GM23338 (cell line): Measurements from ENCODE around the gene VAPA. TPM values are rescaled to one million over a fixed set of nuclear protein-coding genes. Genes with fewer than 3 reads are reported as not detected.
"Not testable (repeated sequence)": the region's sequence is repeated elsewhere in the genome, so short reads cannot be mapped to it uniquely, and the experiment has no call there.

Experiments used
- ATAC-seq: fragments of 200-7000 bp; cut with Tn5 transposase; 3 replicates; pipeline ENCODE4 v1.9.1; 2020
- DNase-seq: peaks from one replicate; pipeline ENCODE4 v3.0.0-alpha.2; 2015; ENCODE audit warnings: low spot score
- H2AFZ ChIP-seq: fragments of 200-600 bp; sonication (generic); 2 replicates; pipeline ENCODE4 v1.8.0; 2016; ENCODE audit warnings: antibody characterized with exemption, mild to moderate bottlenecking, moderate library complexity
- H3F3A ChIP-seq: fragments of 200-600 bp; sonication (generic); replicated peaks from 2 replicates; pipeline ENCODE4 v1.8.0; 2017; ENCODE audit warnings: antibody characterized with exemption, mixed run types, low read depth
- H3K27ac ChIP-seq: fragments of 200-600 bp; sonication (generic); 2 replicates; pipeline ENCODE4 v1.6.1; 2016; ENCODE audit warnings: low read depth
- H3K27me3 ChIP-seq: fragments of 200-600 bp; sonication (generic); 2 replicates; pipeline ENCODE4 v1.8.0; 2016; ENCODE audit warnings: mild to moderate bottlenecking, mixed run types, moderate library complexity; ENCODE audit not compliant: insufficient read depth
- H3K36me3 ChIP-seq: fragments of 200-600 bp; sonication (generic); 2 replicates; pipeline ENCODE4 v1.8.0; 2016; ENCODE audit warnings: mild to moderate bottlenecking; ENCODE audit not compliant: insufficient read depth
- H3K4me1 ChIP-seq: fragments of 200-600 bp; sonication (generic); 2 replicates; pipeline ENCODE4 v1.8.0; 2016; ENCODE audit warnings: mild to moderate bottlenecking, moderate library complexity; ENCODE audit not compliant: insufficient read depth
- H3K4me2 ChIP-seq: fragments of 200-600 bp; sonication (generic); 2 replicates; pipeline ENCODE4 v1.7.1; 2017; ENCODE audit warnings: mixed run types
- H3K4me3 ChIP-seq: fragments of 200-600 bp; sonication (generic); 2 replicates; pipeline ENCODE4 v1.6.1; 2016; ENCODE audit warnings: mixed run types
- H3K79me2 ChIP-seq: fragments of 200-600 bp; sonication (generic); replicated peaks from 2 replicates; pipeline ENCODE4 v1.8.0; 2017; ENCODE audit warnings: mild to moderate bottlenecking; ENCODE audit not compliant: insufficient read depth
- H3K9me2 ChIP-seq: fragments of 200-600 bp; sonication (generic); 2 replicates; pipeline ENCODE4 v1.8.0; 2017; ENCODE audit not compliant: insufficient read depth
- H4K20me1 ChIP-seq: fragments of 200-600 bp; sonication (generic); replicated peaks from 2 replicates; pipeline ENCODE4 v1.8.0; 2017; ENCODE audit warnings: mild to moderate bottlenecking; ENCODE audit not compliant: insufficient read depth
- H3K27ac Mint-ChIP-seq: 2 replicates; pipeline ENCODE4 v1.8.0; 2020; ENCODE audit warnings: inconsistent platforms, mild to moderate bottlenecking, moderate library complexity, mixed read lengths
- H3K27me3 Mint-ChIP-seq: 3 replicates; pipeline ENCODE4 v1.8.0; 2022; ENCODE audit warnings: low read depth, mild to moderate bottlenecking, moderate library complexity, mixed read lengths, inconsistent platforms; ENCODE audit not compliant: insufficient read depth, poor library complexity
- H3K36me3 Mint-ChIP-seq: 3 replicates; pipeline ENCODE4 v1.8.0; 2021; ENCODE audit warnings: low read depth, mild to moderate bottlenecking, inconsistent platforms, moderate library complexity, mixed read lengths
- H3K4me1 Mint-ChIP-seq: 3 replicates; pipeline ENCODE4 v1.8.0; 2020; ENCODE audit warnings: mild to moderate bottlenecking, inconsistent platforms, mixed read lengths
- H3K4me3 Mint-ChIP-seq: 3 replicates; pipeline ENCODE4 v1.8.0; 2021; ENCODE audit warnings: moderate library complexity, mild to moderate bottlenecking, inconsistent platforms, mixed read lengths
- H3K9me3 Mint-ChIP-seq: 3 replicates; pipeline ENCODE4 v1.8.0; 2020; ENCODE audit warnings: moderate library complexity, mild to moderate bottlenecking, inconsistent platforms, mixed read lengths
- CREB1 ChIP-seq: fragments of 250-450 bp; sonication (Bioruptor Pico); IDR thresholded peaks from 2 replicates; pipeline ENCODE4 v1.5.0; 2020; ENCODE audit warnings: low read depth, mild to moderate bottlenecking, moderate library complexity
- EZH2 ChIP-seq: fragments of 200-600 bp; sonication (generic); IDR thresholded peaks from one replicate; pipeline ENCODE4 v1.8.0; 2017; ENCODE audit warnings: antibody characterized with exemption, mild to moderate bottlenecking, low read depth; ENCODE audit not compliant: unreplicated experiment
- EZH2phosphoT487 ChIP-seq: fragments of 200-600 bp; sonication (generic); IDR thresholded peaks from one replicate; pipeline ENCODE4 v1.8.1; 2018; ENCODE audit warnings: antibody characterized with exemption; ENCODE audit not compliant: unreplicated experiment
- JUNB ChIP-seq: IDR thresholded peaks from one replicate; pipeline ENCODE4 v1.6.1; 2016; ENCODE audit warnings: antibody characterized with exemption; ENCODE audit not compliant: unreplicated experiment
- NANOG ChIP-seq: IDR thresholded peaks from 2 replicates; pipeline ENCODE4 v1.6.1; 2016; ENCODE audit warnings: antibody characterized with exemption, borderline replicate concordance
- REST ChIP-seq: IDR thresholded peaks from one replicate; pipeline ENCODE4 v1.6.1; 2018; ENCODE audit warnings: antibody characterized with exemption; ENCODE audit not compliant: unreplicated experiment
- STAT1 ChIP-seq: IDR thresholded peaks from one replicate; pipeline ENCODE4 v1.6.1; 2016; ENCODE audit warnings: antibody characterized with exemption; ENCODE audit not compliant: unreplicated experiment
- ZNF331 ChIP-seq: fragments of 250-450 bp; sonication (Bioruptor Pico); IDR thresholded peaks from 2 replicates; pipeline ENCODE4 v1.5.0; 2020; ENCODE audit warnings: low read depth, mild to moderate bottlenecking, moderate library complexity
- polyA plus RNA-seq: library from polyadenylated mRNA; unstranded; fragments of >200 nt; fragmentation: Nextera tagmentation; extraction: Ambion mirVana; gene quantifications from 2 replicates; pipeline ENCODE4 v1.2.1, GENCODE V29; 2016
- total RNA-seq: library from RNA; depleted of rRNA; stranded (reverse); fragments of >200 nt; shearing (Covaris generic); gene quantifications from 2 replicates; pipeline ENCODE4 v1.2.3, GENCODE V29; 2014
- TF ChIP-seq, protein P1 (sequence below): IDR thresholded peaks from 2 replicates; pipeline ENCODE4 v1.6.1; 2016; ENCODE audit warnings: antibody characterized with exemption
- TF ChIP-seq, protein P2 (sequence below): fragments of 250-450 bp; sonication (Bioruptor Pico); IDR thresholded peaks from 2 replicates; pipeline ENCODE4 v1.5.0; 2020; ENCODE audit warnings: mild to moderate bottlenecking, moderate library complexity

Gene VAPA
- total and polyA plus RNA-seq, 2 experiments from 2014 or later, result 162 to 178 TPM

DNA sequence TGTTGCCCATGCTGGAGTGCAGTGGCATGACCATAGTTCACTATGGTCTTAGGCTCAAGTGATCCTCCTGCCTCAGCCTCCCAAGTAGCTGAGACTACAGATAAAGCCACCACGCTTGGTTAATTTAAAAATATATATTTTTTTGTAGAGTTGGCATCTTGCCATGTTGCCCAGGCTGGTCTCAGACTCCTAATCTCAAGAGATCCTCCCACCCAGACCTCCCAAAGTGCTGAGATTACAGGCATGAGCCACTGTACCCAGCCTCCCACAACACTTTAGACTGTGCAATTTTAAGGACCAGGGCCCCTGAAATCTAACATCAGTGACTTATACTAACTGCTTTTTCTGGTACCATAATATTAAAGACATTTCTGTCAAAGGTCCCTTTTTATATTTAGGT is 22.9 kb upstream of the VAPA start:
- Histone ChIP-seq H3K4me1 (no peaks in the 10 kb centered on the region), H2AFZ (no peak overlapping the region), H3F3A (no peaks in the 10 kb centered on the region), H4K20me1 (no peaks in the 10 kb centered on the region), H3K4me2 (no peak overlapping the region), H3K4me3 (no peak overlapping the region), H3K27me3 (no peaks in the 10 kb centered on the region), H3K79me2 (no peaks in the 10 kb centered on the region), H3K9me2 (peaks cover 2% of the 10 kb centered on the region; the same call in 1 of the 2 replicates), H3K27ac (no peak overlapping the region), H3K36me3 (no peaks in the 10 kb centered on the region)
- Mint-ChIP-seq H3K27me3 (no peaks in the 10 kb centered on the region), H3K4me3 (no peak overlapping the region), H3K36me3 (no peaks in the 10 kb centered on the region), H3K27ac (no peak overlapping the region), H3K9me3 (no peaks in the 10 kb centered on the region; the same call in 2 of the 3 replicates), H3K4me1 (no peaks in the 10 kb centered on the region)
- no peak for DNase-seq
- TF ChIP-seq ZNF331 (CRISPR knock-in tag) (no peak), STAT1 (no peak), JUNB (no peak), REST (no peak), EZH2phosphoT487 (no peak), NANOG (no peak), EZH2 (no peak), CREB1 (CRISPR knock-in tag) (no peak)
- TF ChIP-seq, protein P1, sequence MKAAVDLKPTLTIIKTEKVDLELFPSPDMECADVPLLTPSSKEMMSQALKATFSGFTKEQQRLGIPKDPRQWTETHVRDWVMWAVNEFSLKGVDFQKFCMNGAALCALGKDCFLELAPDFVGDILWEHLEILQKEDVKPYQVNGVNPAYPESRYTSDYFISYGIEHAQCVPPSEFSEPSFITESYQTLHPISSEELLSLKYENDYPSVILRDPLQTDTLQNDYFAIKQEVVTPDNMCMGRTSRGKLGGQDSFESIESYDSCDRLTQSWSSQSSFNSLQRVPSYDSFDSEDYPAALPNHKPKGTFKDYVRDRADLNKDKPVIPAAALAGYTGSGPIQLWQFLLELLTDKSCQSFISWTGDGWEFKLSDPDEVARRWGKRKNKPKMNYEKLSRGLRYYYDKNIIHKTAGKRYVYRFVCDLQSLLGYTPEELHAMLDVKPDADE, result no peak
- TF ChIP-seq, protein P2, sequence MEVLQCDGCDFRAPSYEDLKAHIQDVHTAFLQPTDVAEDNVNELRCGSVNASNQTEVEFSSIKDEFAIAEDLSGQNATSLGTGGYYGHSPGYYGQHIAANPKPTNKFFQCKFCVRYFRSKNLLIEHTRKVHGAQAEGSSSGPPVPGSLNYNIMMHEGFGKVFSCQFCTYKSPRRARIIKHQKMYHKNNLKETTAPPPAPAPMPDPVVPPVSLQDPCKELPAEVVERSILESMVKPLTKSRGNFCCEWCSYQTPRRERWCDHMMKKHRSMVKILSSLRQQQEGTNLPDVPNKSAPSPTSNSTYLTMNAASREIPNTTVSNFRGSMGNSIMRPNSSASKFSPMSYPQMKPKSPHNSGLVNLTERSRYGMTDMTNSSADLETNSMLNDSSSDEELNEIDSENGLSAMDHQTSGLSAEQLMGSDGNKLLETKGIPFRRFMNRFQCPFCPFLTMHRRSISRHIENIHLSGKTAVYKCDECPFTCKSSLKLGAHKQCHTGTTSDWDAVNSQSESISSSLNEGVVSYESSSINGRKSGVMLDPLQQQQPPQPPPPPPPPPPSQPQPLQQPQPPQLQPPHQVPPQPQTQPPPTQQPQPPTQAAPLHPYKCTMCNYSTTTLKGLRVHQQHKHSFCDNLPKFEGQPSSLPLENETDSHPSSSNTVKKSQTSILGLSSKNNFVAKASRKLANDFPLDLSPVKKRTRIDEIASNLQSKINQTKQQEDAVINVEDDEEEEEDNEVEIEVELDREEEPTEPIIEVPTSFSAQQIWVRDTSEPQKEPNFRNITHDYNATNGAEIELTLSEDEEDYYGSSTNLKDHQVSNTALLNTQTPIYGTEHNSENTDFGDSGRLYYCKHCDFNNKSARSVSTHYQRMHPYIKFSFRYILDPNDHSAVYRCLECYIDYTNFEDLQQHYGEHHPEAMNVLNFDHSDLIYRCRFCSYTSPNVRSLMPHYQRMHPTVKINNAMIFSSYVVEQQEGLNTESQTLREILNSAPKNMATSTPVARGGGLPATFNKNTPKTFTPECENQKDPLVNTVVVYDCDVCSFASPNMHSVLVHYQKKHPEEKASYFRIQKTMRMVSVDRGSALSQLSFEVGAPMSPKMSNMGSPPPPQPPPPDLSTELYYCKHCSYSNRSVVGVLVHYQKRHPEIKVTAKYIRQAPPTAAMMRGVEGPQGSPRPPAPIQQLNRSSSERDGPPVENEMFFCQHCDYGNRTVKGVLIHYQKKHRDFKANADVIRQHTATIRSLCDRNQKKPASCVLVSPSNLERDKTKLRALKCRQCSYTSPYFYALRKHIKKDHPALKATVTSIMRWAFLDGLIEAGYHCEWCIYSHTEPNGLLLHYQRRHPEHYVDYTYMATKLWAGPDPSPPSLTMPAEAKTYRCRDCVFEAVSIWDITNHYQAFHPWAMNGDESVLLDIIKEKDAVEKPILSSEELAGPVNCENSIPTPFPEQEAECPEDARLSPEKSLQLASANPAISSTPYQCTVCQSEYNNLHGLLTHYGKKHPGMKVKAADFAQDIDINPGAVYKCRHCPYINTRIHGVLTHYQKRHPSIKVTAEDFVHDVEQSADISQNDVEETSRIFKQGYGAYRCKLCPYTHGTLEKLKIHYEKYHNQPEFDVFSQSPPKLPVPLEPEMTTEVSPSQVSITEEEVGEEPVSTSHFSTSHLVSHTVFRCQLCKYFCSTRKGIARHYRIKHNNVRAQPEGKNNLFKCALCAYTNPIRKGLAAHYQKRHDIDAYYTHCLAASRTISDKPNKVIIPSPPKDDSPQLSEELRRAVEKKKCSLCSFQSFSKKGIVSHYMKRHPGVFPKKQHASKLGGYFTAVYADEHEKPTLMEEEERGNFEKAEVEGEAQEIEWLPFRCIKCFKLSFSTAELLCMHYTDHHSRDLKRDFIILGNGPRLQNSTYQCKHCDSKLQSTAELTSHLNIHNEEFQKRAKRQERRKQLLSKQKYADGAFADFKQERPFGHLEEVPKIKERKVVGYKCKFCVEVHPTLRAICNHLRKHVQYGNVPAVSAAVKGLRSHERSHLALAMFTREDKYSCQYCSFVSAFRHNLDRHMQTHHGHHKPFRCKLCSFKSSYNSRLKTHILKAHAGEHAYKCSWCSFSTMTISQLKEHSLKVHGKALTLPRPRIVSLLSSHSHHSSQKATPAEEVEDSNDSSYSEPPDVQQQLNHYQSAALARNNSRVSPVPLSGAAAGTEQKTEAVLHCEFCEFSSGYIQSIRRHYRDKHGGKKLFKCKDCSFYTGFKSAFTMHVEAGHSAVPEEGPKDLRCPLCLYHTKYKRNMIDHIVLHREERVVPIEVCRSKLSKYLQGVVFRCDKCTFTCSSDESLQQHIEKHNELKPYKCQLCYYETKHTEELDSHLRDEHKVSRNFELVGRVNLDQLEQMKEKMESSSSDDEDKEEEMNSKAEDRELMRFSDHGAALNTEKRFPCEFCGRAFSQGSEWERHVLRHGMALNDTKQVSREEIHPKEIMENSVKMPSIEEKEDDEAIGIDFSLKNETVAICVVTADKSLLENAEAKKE (CRISPR knock-in tag), result no peak
- ATAC-seq, result no peak

DNA sequence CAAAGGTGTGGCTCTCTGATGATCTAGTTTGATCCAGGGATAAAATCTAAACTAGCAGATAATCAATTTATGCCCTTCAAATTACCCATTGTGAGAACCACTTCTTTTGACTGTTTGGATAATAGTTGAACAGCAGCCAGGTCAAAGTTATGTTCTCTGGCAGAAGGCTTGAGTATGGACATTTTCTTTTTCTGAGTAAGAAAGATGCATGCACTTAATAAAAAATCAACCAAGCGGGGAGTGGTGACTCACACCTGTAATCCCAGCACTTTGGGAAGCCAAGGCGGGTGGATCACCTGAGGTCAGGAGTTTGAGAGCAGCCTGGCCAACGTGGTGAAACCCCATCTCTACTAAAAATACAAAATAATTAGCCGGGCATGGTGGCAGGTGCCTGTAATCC is 22.3 kb upstream of the VAPA start:
- H4K20me1 ChIP-seq, DNase-seq, H3K4me2 ChIP-seq: not testable (repeated sequence)

More for the DNA sequence above, 22.3 kb upstream of the VAPA start:
- H3K27me3 ChIP-seq, H3K36me3 Mint-ChIP-seq, H3K4me3 Mint-ChIP-seq, H3K36me3 ChIP-seq, H3K9me3 Mint-ChIP-seq, H3K4me1 Mint-ChIP-seq, H3F3A ChIP-seq, H3K4me3 ChIP-seq, H3K9me2 ChIP-seq, H3K27ac Mint-ChIP-seq, H3K27ac ChIP-seq, H3K27me3 Mint-ChIP-seq, H3K79me2 ChIP-seq, H3K4me1 ChIP-seq, H2AFZ ChIP-seq, ATAC-seq: not testable (repeated sequence)
